Suprapubic skin (tissue), 4 donors: ENCODE data around the gene TRNP1. TPM values are rescaled to one million over a fixed set of nuclear protein-coding genes. Genes with fewer than 3 reads are reported as not detected.
"Not testable (repeated sequence)": the region's sequence is repeated elsewhere in the genome, so short reads cannot be mapped to it uniquely, and the experiment has no call there.

ENCODE experiments used
- DNase-seq, 2 donors: peaks; one replicate each; pipeline ENCODE4 v3.0.0-alpha.2; 2019; ENCODE audit warnings: low spot score in 2 of 2
- H3K27ac ChIP-seq: fragments of 200-600 bp; sonication (generic); one replicate; pipeline ENCODE4 v1.5.1; 2019
- H3K27me3 ChIP-seq: fragments of 200-600 bp; sonication (generic); one replicate; pipeline ENCODE4 v1.5.1; 2019
- H3K36me3 ChIP-seq: fragments of 200-600 bp; sonication (generic); one replicate; pipeline ENCODE4 v1.5.1; 2019
- H3K4me1 ChIP-seq: fragments of 200-600 bp; sonication (generic); one replicate; pipeline ENCODE4 v1.5.1; 2019
- H3K4me3 ChIP-seq: fragments of 200-600 bp; sonication (generic); one replicate; pipeline ENCODE4 v1.5.1; 2019; ENCODE audit warnings: mild to moderate bottlenecking
- H3K9me3 ChIP-seq: fragments of 200-600 bp; sonication (generic); one replicate; pipeline ENCODE4 v1.5.1; 2019
- EP300 ChIP-seq: sonication (generic); formaldehyde crosslinking; IDR thresholded peaks from one replicate; pipeline ENCODE4 v1.6.1; 2017; ENCODE audit warnings: antibody characterized with exemption
- POLR2A ChIP-seq, 2 donors: fragments of 450-650 bp; IDR thresholded peaks; one replicate each; pipeline ENCODE4 v1.6.1; 2017; ENCODE audit warnings: antibody characterized with exemption in 2 of 2, mild to moderate bottlenecking in 2 of 2, moderate library complexity in 2 of 2
- POLR2AphosphoS5 ChIP-seq, 3 donors: sonication (generic); formaldehyde crosslinking; IDR thresholded peaks; one replicate each; pipeline ENCODE4 v1.6.1; 2017; ENCODE audit warnings: antibody characterized with exemption in 3 of 3
- WGBS: methylation state at CpG from one replicate; pipeline ENCODE4 v1.1.5; 2018; 5-methylcytosine and 5-hydroxymethylcytosine counted together
- total RNA-seq, 4 donors: library from RNA; depleted of rRNA; stranded (reverse); fragments of >200 nt; gene quantifications; one replicate each; pipeline ENCODE4 v1.1.0, GENCODE V29; 2016
- TF ChIP-seq, protein P1 (sequence below), 2 donors: fragments of 200-600 bp in 1 of 2; fragments of 450-650 bp in 1 of 2; sonication (generic) in 1 of 2; IDR thresholded peaks; one replicate each; pipeline ENCODE4 v1.5.1; 2016 to 2019; ENCODE audit warnings: antibody characterized with exemption in 2 of 2, mild to moderate bottlenecking in 1 of 2, moderate library complexity in 1 of 2

Gene TRNP1, protein sequence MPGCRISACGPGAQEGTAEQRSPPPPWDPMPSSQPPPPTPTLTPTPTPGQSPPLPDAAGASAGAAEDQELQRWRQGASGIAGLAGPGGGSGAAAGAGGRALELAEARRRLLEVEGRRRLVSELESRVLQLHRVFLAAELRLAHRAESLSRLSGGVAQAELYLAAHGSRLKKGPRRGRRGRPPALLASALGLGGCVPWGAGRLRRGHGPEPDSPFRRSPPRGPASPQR
- total RNA-seq = 10 to 100 TPM in 3 of 4 donors, 1 to 10 TPM in 1; 7.9 to 41.7 (median 28.4) TPM

DNA sequence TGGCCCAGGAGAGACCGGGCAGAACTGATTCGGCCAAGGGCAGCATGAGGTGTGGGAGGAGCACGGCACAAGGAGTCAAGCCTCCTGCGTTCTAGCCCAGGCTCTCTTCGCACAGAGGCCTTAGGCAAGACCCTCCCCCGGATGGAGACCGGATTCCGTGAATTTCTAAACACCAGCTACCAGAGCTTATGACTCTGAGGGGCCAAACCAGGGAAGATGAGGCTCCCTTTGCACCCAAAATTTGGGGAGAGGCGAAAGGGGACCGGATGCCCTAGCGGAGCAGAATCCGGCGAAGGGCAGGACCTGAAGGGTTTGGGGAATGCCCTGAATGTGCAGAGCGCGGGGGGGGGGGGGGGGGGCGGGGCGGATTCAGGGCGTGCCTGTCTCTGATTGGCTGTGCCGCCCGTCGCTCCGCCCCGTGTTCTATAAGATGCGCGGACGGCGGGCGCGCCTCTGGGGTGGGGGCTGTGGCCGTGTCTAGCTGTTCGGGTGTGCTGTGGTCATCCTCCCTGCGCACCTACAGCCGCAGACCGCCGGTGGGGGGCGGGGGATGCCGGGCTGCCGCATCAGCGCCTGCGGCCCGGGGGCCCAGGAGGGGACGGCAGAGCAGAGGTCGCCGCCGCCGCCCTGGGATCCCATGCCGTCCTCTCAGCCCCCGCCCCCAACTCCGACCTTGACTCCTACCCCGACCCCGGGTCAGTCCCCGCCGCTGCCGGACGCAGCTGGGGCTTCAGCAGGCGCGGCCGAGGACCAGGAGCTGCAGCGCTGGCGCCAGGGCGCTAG lies at the start of gene TRNP1:
TRNP1 (plus strand) TSS at position 456 of the 783 bp plus-strand sequence; CDS start at position 551, 95 bp downstream.
- no peak for TF ChIP-seq POLR2AphosphoS5 (IDR thresholded peaks at IDR 0.05)
- no peak for TF ChIP-seq EP300
- TF ChIP-seq, protein P1, sequence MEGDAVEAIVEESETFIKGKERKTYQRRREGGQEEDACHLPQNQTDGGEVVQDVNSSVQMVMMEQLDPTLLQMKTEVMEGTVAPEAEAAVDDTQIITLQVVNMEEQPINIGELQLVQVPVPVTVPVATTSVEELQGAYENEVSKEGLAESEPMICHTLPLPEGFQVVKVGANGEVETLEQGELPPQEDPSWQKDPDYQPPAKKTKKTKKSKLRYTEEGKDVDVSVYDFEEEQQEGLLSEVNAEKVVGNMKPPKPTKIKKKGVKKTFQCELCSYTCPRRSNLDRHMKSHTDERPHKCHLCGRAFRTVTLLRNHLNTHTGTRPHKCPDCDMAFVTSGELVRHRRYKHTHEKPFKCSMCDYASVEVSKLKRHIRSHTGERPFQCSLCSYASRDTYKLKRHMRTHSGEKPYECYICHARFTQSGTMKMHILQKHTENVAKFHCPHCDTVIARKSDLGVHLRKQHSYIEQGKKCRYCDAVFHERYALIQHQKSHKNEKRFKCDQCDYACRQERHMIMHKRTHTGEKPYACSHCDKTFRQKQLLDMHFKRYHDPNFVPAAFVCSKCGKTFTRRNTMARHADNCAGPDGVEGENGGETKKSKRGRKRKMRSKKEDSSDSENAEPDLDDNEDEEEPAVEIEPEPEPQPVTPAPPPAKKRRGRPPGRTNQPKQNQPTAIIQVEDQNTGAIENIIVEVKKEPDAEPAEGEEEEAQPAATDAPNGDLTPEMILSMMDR (IDR thresholded peaks at IDR 0.05) = no peak
- no peak for TF ChIP-seq POLR2A (IDR thresholded peaks at IDR 0.05)
- Histone ChIP-seq H3K36me3 (no peaks in the 10 kb centered on the region), H3K4me1 (peaks cover 41% of the 10 kb centered on the region), H3K27ac (peak within 1 kb of the TSS; percentile 78), H3K4me3 (peak within 1 kb of the TSS; percentile 93), H3K27me3 (peaks cover 28% of the 10 kb centered on the region), H3K9me3 (no peaks in the 10 kb centered on the region)
- WGBS = 6% methylated on average over 7 of the region's 61 CpGs
- DNase-seq = no peak

DNA sequence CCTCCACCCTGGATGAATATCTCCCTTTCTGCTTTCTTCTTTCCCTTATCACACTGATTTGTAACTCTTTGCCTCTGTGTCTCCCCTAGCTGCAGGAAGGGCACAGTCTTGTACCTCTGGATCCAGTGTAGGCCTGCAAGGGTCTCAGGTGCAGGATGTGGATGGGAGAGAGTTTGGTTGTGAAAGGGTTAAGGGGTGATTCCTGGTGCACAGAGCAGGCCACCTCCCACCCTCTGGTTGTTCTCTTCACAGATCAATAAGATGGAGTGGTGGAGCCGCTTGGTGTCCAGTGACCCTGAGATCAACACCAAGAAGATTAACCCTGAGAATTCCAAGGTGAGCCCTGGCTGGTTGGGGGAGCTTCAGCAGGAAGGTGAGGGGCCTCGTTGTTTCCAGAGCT lies 48.4 kb upstream of the TRNP1 start:
- no peaks in the 10 kb centered on the region for H3K9me3 ChIP-seq
- no peak for DNase-seq
- no peaks in the 10 kb centered on the region for H3K4me1 ChIP-seq
- no peak overlapping the region for H3K4me3 ChIP-seq
- TF ChIP-seq, protein P1 (IDR thresholded peaks at IDR 0.05) = no peak
- TF ChIP-seq POLR2A (IDR thresholded peaks at IDR 0.05) (no peak), EP300 (no peak), POLR2AphosphoS5 (IDR thresholded peaks at IDR 0.05) (no peak)
- H3K36me3 ChIP-seq = peaks cover 68% of the 10 kb centered on the region
- H3K27me3 ChIP-seq = no peaks in the 10 kb centered on the region
- H3K27ac ChIP-seq = no peak overlapping the region
- 63% methylated on average over 2 of the region's 2 CpGs for WGBS

DNA sequence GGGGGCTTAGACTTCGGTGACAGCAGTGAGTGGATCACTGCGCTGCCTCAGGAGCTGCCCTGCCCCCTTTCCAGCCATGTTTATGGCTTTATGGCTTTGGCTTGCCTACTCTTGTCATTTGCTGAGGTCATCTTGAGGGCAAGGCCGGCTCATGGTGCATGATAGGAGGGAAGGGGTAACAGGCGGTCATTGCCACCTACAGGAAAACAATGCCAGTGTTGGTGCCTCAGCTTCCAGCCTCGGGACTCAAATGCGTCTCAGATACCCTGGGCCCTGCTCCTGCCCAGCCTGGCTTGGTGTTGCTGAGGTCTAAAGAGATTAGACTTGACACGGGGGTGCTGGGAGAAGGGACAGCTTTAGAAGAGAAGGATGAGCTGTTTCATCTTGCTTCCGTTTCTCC lies 47.8 kb upstream of the TRNP1 start:
- H3K27me3 ChIP-seq = no peaks in the 10 kb centered on the region
- no peaks in the 10 kb centered on the region for H3K9me3 ChIP-seq
- H3K4me1 ChIP-seq = no peaks in the 10 kb centered on the region
- TF ChIP-seq POLR2AphosphoS5 (IDR thresholded peaks at IDR 0.05) (no peak), POLR2A (IDR thresholded peaks at IDR 0.05) (no peak), EP300 (no peak)
- TF ChIP-seq, protein P1 (IDR thresholded peaks at IDR 0.05) = no peak
- 69% methylated on average over 8 of the region's 8 CpGs for WGBS
- DNase-seq = no peak
- H3K4me3 ChIP-seq = no peak overlapping the region
- H3K27ac ChIP-seq = no peak overlapping the region
- H3K36me3 ChIP-seq = peaks cover 73% of the 10 kb centered on the region

DNA sequence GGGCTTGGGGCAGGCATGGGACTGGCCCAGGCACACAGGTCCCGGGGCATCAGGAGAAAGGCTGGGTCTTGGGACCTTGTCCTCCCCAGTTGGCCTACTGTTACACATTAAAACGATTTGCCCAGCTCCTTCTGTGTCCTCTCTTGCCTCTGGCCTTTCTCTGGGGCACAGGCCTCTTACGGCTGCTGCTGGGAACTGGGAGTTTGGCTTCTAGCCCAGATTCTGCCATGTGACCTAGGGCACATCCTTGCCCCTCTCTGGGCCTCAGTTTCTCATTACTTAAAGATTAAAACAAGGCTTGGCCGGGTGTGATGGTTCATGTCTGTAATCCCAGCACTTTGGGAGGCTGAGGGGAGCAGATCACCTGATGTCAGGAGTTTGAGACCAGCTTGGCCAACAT lies 47.2 kb upstream of the TRNP1 start:
- 66% methylated on average over 4 of the region's 4 CpGs for WGBS
- peaks cover 73% of the 10 kb centered on the region for H3K36me3 ChIP-seq
- H3K4me1 ChIP-seq = no peaks in the 10 kb centered on the region
- H3K9me3 ChIP-seq = no peaks in the 10 kb centered on the region
- DNase-seq = no peak
- no peak overlapping the region for H3K4me3 ChIP-seq
- no peak overlapping the region for H3K27ac ChIP-seq
- TF ChIP-seq POLR2AphosphoS5 (IDR thresholded peaks at IDR 0.05) (no peak), POLR2A (IDR thresholded peaks at IDR 0.05) (no peak), EP300 (no peak)
- TF ChIP-seq, protein P1 (IDR thresholded peaks at IDR 0.05) = no peak
- no peaks in the 10 kb centered on the region for H3K27me3 ChIP-seq

DNA sequence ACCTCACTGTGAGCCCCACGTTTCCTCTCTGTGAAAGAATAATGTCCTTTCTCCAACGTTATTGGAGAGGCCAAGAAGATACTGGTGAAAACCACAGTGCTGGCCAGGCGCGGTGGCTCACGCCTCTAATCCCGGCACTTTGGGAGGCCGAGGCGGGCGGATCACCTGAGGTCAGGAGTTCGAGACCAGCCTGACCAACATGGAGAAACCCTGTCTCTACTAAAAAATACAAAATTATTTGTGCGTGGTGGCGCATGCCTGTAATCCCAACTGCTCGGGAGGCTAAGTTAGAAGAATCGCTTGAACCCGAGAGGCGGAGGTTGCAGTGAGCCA lies 44.8 kb upstream of the TRNP1 start:
- H3K4me1 ChIP-seq, H3K27me3 ChIP-seq, H3K9me3 ChIP-seq, H3K4me3 ChIP-seq, H3K27ac ChIP-seq, DNase-seq: not testable (repeated sequence)
- 91% methylated on average over 16 of the region's 16 CpGs for WGBS
- peaks cover 54% of the 10 kb centered on the region for H3K36me3 ChIP-seq
